AG08395 (cell line): ENCODE measurements around the gene GPR146.
A peak's percentile ranks its signal among the peaks of the same experiment; 100 is the strongest.
"Not testable (repeated sequence)": the region's sequence is repeated elsewhere in the genome, so short reads cannot be mapped to it uniquely, and the experiment has no call there.

Experiments used
- DNase-seq: peaks from one replicate; pipeline ENCODE4 v3.0.0; 2012; ENCODE audit warnings: mixed read lengths, low spot score

The GPR146 gene

GRCh38 chr7:1025743-1026581 lies 18.4 kb upstream of the GPR146 start:
- DNase-seq = no peak

- DNase-seq = no peak
These were observed 17.6 kb upstream of the GPR146 start for GRCh38 chr7:1026721-1027161.

- DNase-seq = peak; percentile 18
These were observed 16.9 kb upstream of the GPR146 start for GRCh38 chr7:1027242-1028043.

- peak; percentile 99 for DNase-seq
These were observed 16.1 kb upstream of the GPR146 start for GRCh38 chr7:1028044-1028770.

GRCh38 chr7:1028775-1029636 lies 15.3 kb upstream of the GPR146 start:
- DNase-seq = peak; percentile 97

- no peak for DNase-seq
These were observed 14.5 kb upstream of the GPR146 start for GRCh38 chr7:1029637-1030443.

GRCh38 chr7:1030444-1031070 lies 13.8 kb upstream of the GPR146 start:
- DNase-seq = no peak

- no peak for DNase-seq
These were observed 12.5 kb upstream of the GPR146 start for GRCh38 chr7:1031716-1032455.

GRCh38 chr7:1032536-1033181 lies 11.7 kb upstream of the GPR146 start:
- no peak for DNase-seq

GRCh38 chr7:1033546-1034145 lies 10.7 kb upstream of the GPR146 start:
- no peak for DNase-seq

GRCh38 chr7:1034769-1035168 lies 9.6 kb upstream of the GPR146 start:
- DNase-seq = not testable (repeated sequence)

GRCh38 chr7:1036164-1036928 lies 8.0 kb upstream of the GPR146 start:
- DNase-seq = not testable (repeated sequence)

- DNase-seq = not testable (repeated sequence)
These were observed 4.1 kb upstream of the GPR146 start for GRCh38 chr7:1040233-1040632.

GRCh38 chr7:1040790-1041189 lies 3.6 kb upstream of the GPR146 start:
- peak; percentile 55 for DNase-seq

GRCh38 chr7:1041551-1042491 lies 2.5 kb upstream of the GPR146 start:
- no peak for DNase-seq

- no peak for DNase-seq
These were observed 1.9 kb upstream of the GPR146 start for GRCh38 chr7:1042492-1042833.
